Peyer's patch (tissue), 4 donors: ENCODE measurements around the gene MAML1. TPM values are rescaled to one million over a fixed set of nuclear protein-coding genes. Genes with fewer than 3 reads are reported as not detected.

ENCODE experiments used
- DNase-seq, 3 donors: peaks; one replicate each; pipeline ENCODE4 v3.0.0-alpha.2; 2017 to 2019
- H3K27ac ChIP-seq, 4 donors: fragments of 200-600 bp; sonication (generic); one replicate each; pipeline ENCODE4 v1.5.1; 2016 to 2019
- H3K27me3 ChIP-seq, 2 donors: fragments of 200-600 bp; sonication (generic); one replicate each; pipeline ENCODE4 v1.5.1; 2019
- H3K36me3 ChIP-seq, 3 donors: fragments of 200-600 bp; sonication (generic); one replicate each; pipeline ENCODE4 v1.5.1; 2016 to 2019
- H3K4me1 ChIP-seq, 4 donors: fragments of 200-600 bp; sonication (generic); one replicate each; pipeline ENCODE4 v1.5.1; 2016 to 2019
- H3K4me3 ChIP-seq, 4 donors: fragments of 200-600 bp; sonication (generic); 1 replicate in 3 of 4; 2 replicates in 1 of 4; pipeline ENCODE4 v1.5.1; 2016 to 2019; ENCODE audit warnings: mild to moderate bottlenecking in 1 of 4
- H3K9me3 ChIP-seq, 4 donors: fragments of 200-600 bp; sonication (generic); one replicate each; pipeline ENCODE4 v1.5.1; 2016 to 2019; ENCODE audit warnings: mild to moderate bottlenecking in 1 of 4
- POLR2A ChIP-seq, 2 donors: fragments of 450-650 bp; IDR thresholded peaks; one replicate each; pipeline ENCODE4 v1.5.1; 2017; ENCODE audit warnings: antibody characterized with exemption in 2 of 2, mild to moderate bottlenecking in 2 of 2, moderate library complexity in 2 of 2
- total RNA-seq, 4 donors: library from RNA; depleted of rRNA; stranded (reverse); fragments of >200 nt; gene quantifications; one replicate each; pipeline ENCODE4 v1.1.0, GENCODE V29; 2016
- TF ChIP-seq, protein P1 (sequence below), 6 experiments: fragments of 450-650 bp in 4 of 6; fragments of 200-600 bp in 2 of 6; sonication (generic) in 1 of 6; IDR thresholded peaks; one replicate each; pipeline ENCODE4 v1.5.1; 2017 to 2019; ENCODE audit warnings: antibody characterized with exemption in 6 of 6, mild to moderate bottlenecking in 3 of 6, moderate library complexity in 1 of 6

Gene MAML1
- total RNA-seq, 4 donors from 2014 or later = 29.6 to 43.1 (median 37.3) TPM

DNA sequence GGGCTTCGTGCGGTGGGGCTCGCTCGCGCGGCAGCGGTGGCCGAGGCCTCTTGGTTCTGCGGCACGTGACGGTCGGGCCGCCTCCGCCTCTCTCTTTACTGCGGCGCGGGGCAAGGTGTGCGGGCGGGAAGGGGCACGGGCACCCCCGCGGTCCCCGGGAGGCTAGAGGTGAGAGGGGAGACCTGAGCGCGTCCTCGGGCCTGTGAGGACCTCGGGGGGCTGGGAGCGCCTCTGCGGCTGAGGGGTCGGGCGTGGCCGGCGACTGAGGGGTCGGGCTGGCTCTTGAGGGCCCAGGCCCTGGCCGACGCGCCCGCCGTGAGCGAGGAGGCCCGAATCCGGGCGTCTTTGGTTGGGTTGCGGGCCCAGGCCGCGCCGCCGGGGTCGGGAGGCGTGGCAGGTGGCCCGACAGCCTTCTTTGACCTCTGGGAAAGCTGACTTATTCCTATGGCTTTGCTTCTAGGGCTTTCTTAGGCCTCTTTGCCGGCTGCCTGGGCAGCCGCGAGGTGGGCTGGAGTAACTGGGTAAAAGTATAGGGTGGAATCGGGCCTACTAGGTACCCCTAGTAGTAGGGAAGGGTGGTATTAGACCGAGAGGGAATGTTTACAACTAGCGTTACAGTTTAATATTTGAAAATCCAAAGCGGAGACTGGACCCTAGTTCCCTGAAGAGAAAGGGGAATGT lies 33.5 kb upstream of the MAML1 start, which contains the start of gene CANX:
Gene CANX, plus strand, starts transcription at position 33 of the 681 bp plus-strand sequence. CDS start 6,715 bp downstream, outside the sequence.
- peak within 1 kb of the TSS; percentile 95 to 99 (median 98) for H3K27ac ChIP-seq
- peak within 1 kb of the TSS; percentile 91 to 99 (median 94) for H3K4me3 ChIP-seq
- no peaks in the 10 kb centered on the region for H3K27me3 ChIP-seq
- peaks cover 0 to 19% (median 0%) of the 10 kb centered on the region in 3 donors for H3K36me3 ChIP-seq
- TF ChIP-seq, protein P1, sequence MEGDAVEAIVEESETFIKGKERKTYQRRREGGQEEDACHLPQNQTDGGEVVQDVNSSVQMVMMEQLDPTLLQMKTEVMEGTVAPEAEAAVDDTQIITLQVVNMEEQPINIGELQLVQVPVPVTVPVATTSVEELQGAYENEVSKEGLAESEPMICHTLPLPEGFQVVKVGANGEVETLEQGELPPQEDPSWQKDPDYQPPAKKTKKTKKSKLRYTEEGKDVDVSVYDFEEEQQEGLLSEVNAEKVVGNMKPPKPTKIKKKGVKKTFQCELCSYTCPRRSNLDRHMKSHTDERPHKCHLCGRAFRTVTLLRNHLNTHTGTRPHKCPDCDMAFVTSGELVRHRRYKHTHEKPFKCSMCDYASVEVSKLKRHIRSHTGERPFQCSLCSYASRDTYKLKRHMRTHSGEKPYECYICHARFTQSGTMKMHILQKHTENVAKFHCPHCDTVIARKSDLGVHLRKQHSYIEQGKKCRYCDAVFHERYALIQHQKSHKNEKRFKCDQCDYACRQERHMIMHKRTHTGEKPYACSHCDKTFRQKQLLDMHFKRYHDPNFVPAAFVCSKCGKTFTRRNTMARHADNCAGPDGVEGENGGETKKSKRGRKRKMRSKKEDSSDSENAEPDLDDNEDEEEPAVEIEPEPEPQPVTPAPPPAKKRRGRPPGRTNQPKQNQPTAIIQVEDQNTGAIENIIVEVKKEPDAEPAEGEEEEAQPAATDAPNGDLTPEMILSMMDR (IDR thresholded peaks at IDR 0.05) = no peak
- peak; percentile 81 to 86 for TF ChIP-seq POLR2A (IDR thresholded peaks at IDR 0.05)
- DNase-seq = no peak
- no peaks in the 10 kb centered on the region for H3K9me3 ChIP-seq
- H3K4me1 ChIP-seq = peaks cover 0 to 54% (median 4%) of the 10 kb centered on the region in 4 donors

DNA sequence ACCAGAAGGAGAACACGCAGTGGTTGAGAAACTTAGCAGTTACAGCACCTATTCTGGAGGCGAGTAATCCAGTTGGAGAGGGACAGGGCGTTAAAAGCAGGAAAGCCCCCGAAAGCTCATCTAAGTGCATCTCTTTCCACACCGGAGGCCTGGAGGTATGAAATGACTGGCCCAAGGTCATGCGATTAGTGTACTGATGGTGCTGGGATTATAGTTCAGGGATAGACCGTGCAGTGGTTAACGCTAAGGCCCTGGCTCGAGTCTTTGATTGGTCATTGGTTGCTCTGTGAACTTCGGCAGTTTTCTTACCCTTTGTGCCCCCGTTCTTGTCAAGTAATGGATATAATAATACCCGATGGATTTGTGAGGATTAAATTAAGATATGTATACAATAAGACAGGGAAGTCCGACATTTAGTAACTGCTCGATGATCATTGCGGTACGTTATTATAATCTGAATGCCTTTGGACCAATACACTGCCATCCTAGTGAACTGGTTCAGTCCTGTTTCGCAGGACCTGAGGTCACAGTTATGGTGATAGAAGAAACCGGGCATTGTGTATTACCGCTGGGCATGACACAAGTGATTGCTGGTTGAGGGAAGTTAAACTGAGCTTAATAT lies 32.9 kb upstream of the MAML1 start:
- Histone ChIP-seq H3K4me1 (peaks cover 0 to 54% (median 4%) of the 10 kb centered on the region in 4 donors), H3K4me3 (peak overlapping the region; percentile 91 to 99 (median 94))
- peak in 1 of 2 donors; percentile 30 for TF ChIP-seq POLR2A (IDR thresholded peaks at IDR 0.05)
- TF ChIP-seq, protein P1 (IDR thresholded peaks at IDR 0.05) = no peak

DNA sequence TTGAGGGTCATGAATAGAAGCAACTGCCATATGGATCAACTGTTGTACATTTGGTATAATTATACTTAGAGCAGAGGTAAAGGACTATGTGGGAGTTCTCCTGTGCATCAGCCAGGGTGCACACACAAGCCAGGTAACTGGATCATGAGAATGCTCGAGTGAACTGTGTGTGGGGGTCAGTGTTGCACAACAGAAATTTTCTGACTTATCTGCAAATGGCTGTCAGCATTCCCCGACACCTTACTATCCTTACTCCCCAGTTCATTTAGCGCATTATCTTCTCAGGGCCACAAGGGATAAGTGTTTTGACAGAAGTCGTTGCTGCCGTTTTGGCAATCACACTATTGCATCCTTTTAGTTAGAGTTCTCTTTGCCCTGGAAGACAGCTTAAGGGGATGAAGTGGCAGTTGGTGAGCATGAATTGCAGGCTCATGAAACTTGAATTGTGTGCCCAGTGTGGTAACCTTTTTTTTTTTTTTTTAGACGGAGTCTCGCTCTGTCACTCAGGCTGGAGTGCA lies 32.2 kb upstream of the MAML1 start:
- Histone ChIP-seq H3K36me3 (peaks cover 0 to 30% (median 0%) of the 10 kb centered on the region in 3 donors), H3K27ac (peak overlapping the region in 3 of 4 donors; percentile 19 to 98 (median 95)), H3K4me1 (peaks cover 0 to 54% (median 4%) of the 10 kb centered on the region in 4 donors), H3K27me3 (no peaks in the 10 kb centered on the region), H3K4me3 (peak overlapping the region in 2 of 4 donors; percentile 91 to 94), H3K9me3 (no peaks in the 10 kb centered on the region)
- TF ChIP-seq, protein P1 (IDR thresholded peaks at IDR 0.05) = no peak
- no peak for TF ChIP-seq POLR2A (IDR thresholded peaks at IDR 0.05)
- DNase-seq = peak in 1 of 3 donors; percentile 24

More for the DNA sequence above, 32.9 kb upstream of the MAML1 start:
- DNase-seq = peak in 1 of 3 donors; percentile 59
- Histone ChIP-seq H3K27me3 (no peaks in the 10 kb centered on the region), H3K36me3 (peaks cover 0 to 25% (median 0%) of the 10 kb centered on the region in 3 donors), H3K27ac (peak overlapping the region; percentile 95 to 99 (median 98)), H3K9me3 (no peaks in the 10 kb centered on the region)

DNA sequence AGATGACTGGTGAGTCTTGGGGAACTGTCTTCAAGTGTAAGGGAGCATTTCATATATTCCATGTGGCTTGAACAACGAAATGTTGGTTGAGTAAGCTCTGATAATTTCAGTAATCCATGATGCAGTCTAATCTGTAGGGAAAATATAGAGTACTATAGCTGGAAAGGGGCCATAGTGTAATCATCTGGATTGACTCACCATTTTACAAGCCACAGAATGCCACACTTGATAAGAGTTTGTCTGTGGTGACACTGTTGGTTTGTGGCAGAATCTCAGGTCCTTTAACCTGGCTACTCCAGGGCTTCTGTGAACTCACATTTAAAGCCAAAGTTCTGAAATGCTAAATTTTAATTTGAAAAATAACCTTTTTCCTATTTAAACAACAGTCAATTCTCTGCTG lies 16.3 kb upstream of the MAML1 start:
- Histone ChIP-seq H3K27ac (peak overlapping the region in 1 of 4 donors; percentile 36), H3K36me3 (peaks cover 0 to 98% (median 3%) of the 10 kb centered on the region in 3 donors)

DNA sequence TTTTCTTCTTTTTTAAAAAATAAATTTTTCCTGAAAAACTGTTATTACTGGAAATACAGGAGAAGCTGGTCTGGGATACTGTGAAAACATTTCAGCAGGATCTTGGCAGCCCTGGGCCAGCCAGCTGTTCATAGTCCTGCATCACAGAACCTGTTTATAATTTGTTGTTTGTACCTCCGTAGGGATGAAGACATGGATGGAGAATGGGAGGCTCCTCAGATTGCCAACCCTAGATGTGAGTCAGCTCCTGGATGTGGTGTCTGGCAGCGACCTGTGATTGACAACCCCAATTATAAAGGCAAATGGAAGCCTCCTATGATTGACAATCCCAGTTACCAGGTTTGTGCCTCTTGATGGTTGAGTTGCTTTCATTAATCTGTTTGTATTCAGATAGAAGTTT lies 12.4 kb upstream of the MAML1 start:
- TF ChIP-seq, protein P1 (IDR thresholded peaks at IDR 0.05) = no peak
- TF ChIP-seq POLR2A (IDR thresholded peaks at IDR 0.05) = no peak
- no peak overlapping the region for H3K27ac ChIP-seq
- no peaks in the 10 kb centered on the region for H3K9me3 ChIP-seq
- no peak for DNase-seq
- H3K4me3 ChIP-seq = no peak overlapping the region
- no peaks in the 10 kb centered on the region for H3K27me3 ChIP-seq
- H3K4me1 ChIP-seq = no peaks in the 10 kb centered on the region
- peaks cover 0 to 99% (median 12%) of the 10 kb centered on the region in 3 donors for H3K36me3 ChIP-seq

More for the DNA sequence above, 16.3 kb upstream of the MAML1 start:
- Histone ChIP-seq H3K4me1 (no peaks in the 10 kb centered on the region), H3K4me3 (no peak overlapping the region), H3K9me3 (no peaks in the 10 kb centered on the region), H3K27me3 (no peaks in the 10 kb centered on the region)
- DNase-seq = no peak
- TF ChIP-seq, protein P1 (IDR thresholded peaks at IDR 0.05) = no peak
- no peak for TF ChIP-seq POLR2A (IDR thresholded peaks at IDR 0.05)
